SK-N-SH (cell line): ENCODE measurements around the gene NTHL1. TPM values are rescaled to one million over a fixed set of nuclear protein-coding genes. Genes with fewer than 3 reads are reported as not detected.

Source experiments
- CTCF ChIA-PET: fragments of 300-600, 350-600 bp; formaldehyde crosslinking; extraction: SDS; loops from one replicate; lab custom pipeline; 2021; lab: Yijun Ruan, JAX
- POLR2A ChIA-PET: fragments of 350-600 bp; sonication (Branson Sonifier 250); formaldehyde crosslinking; extraction: SDS; loops from one replicate; lab custom pipeline; 2020; ENCODE audit warnings: antibody characterized with exemption, inconsistent platforms; lab: Yijun Ruan, JAX
- DNase-seq: peaks from one replicate; pipeline ENCODE4 v3.0.0; 2012
- H2AFZ ChIP-seq: fragments of 200-600 bp; sonication (generic); 2 replicates; pipeline ENCODE4 v1.8.1; 2016; ENCODE audit warnings: antibody characterized with exemption, mild to moderate bottlenecking, low read depth
- H3F3A ChIP-seq: fragments of 200-600 bp; sonication (generic); replicated peaks from 2 replicates; pipeline ENCODE3; 2016; ENCODE audit warnings: antibody characterized with exemption, mild to moderate bottlenecking; ENCODE audit not compliant: insufficient read depth
- H3K27ac ChIP-seq, 2 experiments: fragments of 200-500 bp in 1 of 2; fragments of 200-600 bp in 1 of 2; sonication (Bioruptor generic) in 1 of 2; sonication (generic), shearing (Covaris generic) in 1 of 2; 2 replicates each; pipeline versions ENCODE4 v1.5.1 to v1.6.1; 2014 to 2016; ENCODE audit warnings: low read depth in 2 of 2, inconsistent platforms in 1 of 2, low read length in 1 of 2, mild to moderate bottlenecking in 1 of 2, mixed read lengths in 1 of 2
- H3K27me3 ChIP-seq: fragments of 200-600 bp; sonication (generic), shearing (Covaris generic); 2 replicates; pipeline ENCODE4 v1.6.1; 2016; ENCODE audit warnings: mixed run types; ENCODE audit not compliant: insufficient read depth
- H3K36me3 ChIP-seq, 2 experiments: fragments of 200-500 bp in 1 of 2; fragments of 200-600 bp in 1 of 2; sonication (Bioruptor generic) in 1 of 2; sonication (generic) in 1 of 2; replicated peaks in 1 of 2; 2 replicates each; pipeline versions ENCODE3 to v1.5.1; 2014 to 2016; ENCODE audit warnings: low read length in 1 of 2, mild to moderate bottlenecking in 1 of 2; ENCODE audit not compliant: insufficient read depth in 2 of 2, control insufficient read depth in 1 of 2
- H3K4me1 ChIP-seq, 2 experiments: fragments of 200-500 bp in 1 of 2; fragments of 200-600 bp in 1 of 2; sonication (Bioruptor generic) in 1 of 2; sonication (generic), shearing (Covaris generic) in 1 of 2; 2 replicates each; pipeline versions ENCODE4 v1.5.1 to v1.6.1; 2014 to 2016; ENCODE audit warnings: low read depth in 1 of 2, low read length in 1 of 2, mixed run types in 1 of 2; ENCODE audit not compliant: insufficient read depth in 2 of 2, control insufficient read depth in 1 of 2
- H3K4me2 ChIP-seq: fragments of 200-600 bp; sonication (generic), shearing (Covaris generic); 2 replicates; pipeline ENCODE4 v1.6.1; 2017; ENCODE audit warnings: mixed run types
- H3K4me3 ChIP-seq, 2 experiments: fragments of 200-500 bp in 1 of 2; fragments of 200-600 bp in 1 of 2; sonication (Bioruptor generic) in 1 of 2; sonication (generic), shearing (Covaris generic) in 1 of 2; 2 replicates each; pipeline versions ENCODE4 v1.5.1 to v1.8.1; 2014 to 2016; ENCODE audit warnings: low read depth in 2 of 2, inconsistent platforms in 1 of 2, low read length in 1 of 2, mild to moderate bottlenecking in 1 of 2, mixed read lengths in 1 of 2, moderate library complexity in 1 of 2
- H3K79me2 ChIP-seq: fragments of 200-600 bp; sonication (generic); 2 replicates; pipeline ENCODE4 v1.8.1; 2017; ENCODE audit warnings: mild to moderate bottlenecking; ENCODE audit not compliant: insufficient read depth
- H3K9ac ChIP-seq: fragments of 200-600 bp; sonication (generic); 2 replicates; pipeline ENCODE4 v1.6.1; 2017; ENCODE audit warnings: mixed run types
- H3K9me2 ChIP-seq: fragments of 200-600 bp; sonication (generic); 2 replicates; pipeline ENCODE4 v1.6.1; 2017; ENCODE audit warnings: mixed run types
- H3K9me3 ChIP-seq: fragments of 200-600 bp; sonication (generic); 2 replicates; pipeline ENCODE4 v1.6.1; 2017; ENCODE audit warnings: mixed run types, mild to moderate bottlenecking, moderate library complexity
- H4K20me1 ChIP-seq: fragments of 200-600 bp; sonication (generic); 2 replicates; pipeline ENCODE4 v1.6.1; 2017; ENCODE audit warnings: mild to moderate bottlenecking, mixed run types; ENCODE audit not compliant: insufficient read depth
- CTCF ChIP-seq: fragments of 200-600 bp; sonication (generic); IDR thresholded peaks from 2 replicates; pipeline ENCODE4 v1.6.1; 2017; ENCODE audit warnings: antibody characterized with exemption, mild to moderate bottlenecking, moderate library complexity
- FOXJ3 ChIP-seq: sonication (generic); formaldehyde crosslinking; IDR thresholded peaks from 2 replicates; pipeline ENCODE4 v1.5.1; 2020; ENCODE audit warnings: mild to moderate bottlenecking, missing genetic modification reagents
- RCOR1 ChIP-seq: fragments of 150-350 bp; IDR thresholded peaks from 2 replicates; pipeline ENCODE4 v1.6.1; 2017; ENCODE audit warnings: antibody characterized with exemption, low read length
- RFX5 ChIP-seq: IDR thresholded peaks from 2 replicates; pipeline ENCODE4 v1.6.1; 2012; ENCODE audit warnings: mild to moderate bottlenecking, improper control_type of control experiment, low read length
- SMC3 ChIP-seq: IDR thresholded peaks from 2 replicates; pipeline ENCODE4 v1.6.1; 2012; ENCODE audit warnings: low read depth, low read length, improper control_type of control experiment
- USF2 ChIP-seq: fragments of 150-350 bp; IDR thresholded peaks from 2 replicates; pipeline ENCODE4 v1.6.1; 2017; ENCODE audit warnings: antibody characterized with exemption, low read length, low read depth, borderline replicate concordance
- YY1 ChIP-seq: IDR thresholded peaks from 2 replicates; pipeline ENCODE4 v1.4.0; 2012; ENCODE audit warnings: low read depth, mild to moderate bottlenecking
- WGBS: methylation state at CpG from one replicate; pipeline ENCODE4 v1.1.6; 2017; ENCODE audit warnings: low lambda C conversion rate; 5-methylcytosine and 5-hydroxymethylcytosine counted together
- polyA plus RNA-seq, 3 experiments: library from polyadenylated mRNA; depleted of rRNA; stranded (reverse); fragments of >200 nt; gene quantifications; 2 replicates each; pipeline ENCODE4 v1.2.3, GENCODE V29; 2012
- TF ChIP-seq, protein P1 (sequence below): IDR thresholded peaks from 2 replicates; pipeline ENCODE4 v1.4.0; 2012; ENCODE audit warnings: low read depth

NTHL1 gene
- polyA plus RNA-seq, 1 of the 3 experiments (the other 2 are of a cell fraction), result 77.3 TPM

GRCh38 chr16:2056681-2057407 lies 9.2 kb upstream of the NTHL1 start:
- no peaks in the 10 kb centered on the region for H3K9me2 ChIP-seq
- WGBS, result 100% methylated on average over 4 of the region's 19 CpGs
- no peak overlapping the region for H3K4me2 ChIP-seq
- POLR2A ChIA-PET, result interaction anchor here (1.2 kb wide), 2 partner anchors 10 to 98 kb away, joined by 3 to 5 read pairs; partner anchors contain the start of gene TRAF7
- H3K27ac ChIP-seq, result no peak overlapping the region
- no peak overlapping the region for H2AFZ ChIP-seq
- CTCF ChIA-PET, result interaction anchor here (0.6 to 2.3 kb wide), 8 partner anchors 10 to 698 kb away, joined by 3 to 8 read pairs (median 4); no protein-coding TSS in a partner anchor
- peaks cover 2 to 64% of the 10 kb centered on the region in 2 experiments for H3K36me3 ChIP-seq
- TF ChIP-seq, protein P1, sequence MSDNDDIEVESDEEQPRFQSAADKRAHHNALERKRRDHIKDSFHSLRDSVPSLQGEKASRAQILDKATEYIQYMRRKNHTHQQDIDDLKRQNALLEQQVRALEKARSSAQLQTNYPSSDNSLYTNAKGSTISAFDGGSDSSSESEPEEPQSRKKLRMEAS, result no peak
- TF ChIP-seq RFX5 (no peak), SMC3 (no peak), YY1 (no peak), CTCF (peak; percentile 23; the same call in 1 of the 2 replicates), USF2 (no peak)
- TF ChIP-seq, all 33 proteins: peak for 1
- Histone ChIP-seq H3K27me3 (no peaks in the 10 kb centered on the region), H3K9ac (no peak overlapping the region), H3K9me3 (no peaks in the 10 kb centered on the region), H4K20me1 (no peaks in the 10 kb centered on the region), H3K4me3 (no peak overlapping the region), H3K4me1 (no peaks in the 10 kb centered on the region), H3F3A (no peaks in the 10 kb centered on the region), H3K79me2 (peaks cover 2% of the 10 kb centered on the region; the same call in 1 of the 2 replicates)
- no peak for DNase-seq

- Histone ChIP-seq H4K20me1 (no peaks in the 10 kb centered on the region), H3K79me2 (peaks cover 8% of the 10 kb centered on the region; the same call in 1 of the 2 replicates), H3K9ac (no peak overlapping the region), H3K9me3 (no peaks in the 10 kb centered on the region), H3K4me1 (no peaks in the 10 kb centered on the region), H3K9me2 (no peaks in the 10 kb centered on the region), H3K27me3 (no peaks in the 10 kb centered on the region), H3F3A (no peaks in the 10 kb centered on the region), H3K36me3 (peaks cover 8 to 60% of the 10 kb centered on the region in 2 experiments), H3K4me2 (no peak overlapping the region), H3K4me3 (no peak overlapping the region), H2AFZ (no peak overlapping the region), H3K27ac (no peak overlapping the region)
- no peak for DNase-seq
- TF ChIP-seq SMC3, result no peak; the same call in 1 of the 2 replicates
- peak; percentile 25; the same call in 1 of the 2 replicates for TF ChIP-seq CTCF
- TF ChIP-seq RCOR1, result no peak
- no peak for TF ChIP-seq FOXJ3 (CRISPR knock-in tag)
- WGBS, result 83% methylated on average over 7 of the region's 15 CpGs
- POLR2A ChIA-PET, result interaction anchor here (0.6 kb wide), 1 partner anchor 132 kb away, joined by 3 read pairs; no protein-coding TSS in a partner anchor
- CTCF ChIA-PET, result interaction anchor here (1.2 to 2.3 kb wide), 4 partner anchors 10 to 84 kb away, joined by 3 to 8 read pairs (median 5); no protein-coding TSS in a partner anchor
Observed at GRCh38 chr16:2056077-2056476, 8.4 kb upstream of the NTHL1 start.
